ENCODE measurements around the gene PCDH15.

Gene PCDH15

GRCh38 chr10:54800741-54801421 lies at the start of gene PCDH15:
TSS of gene PCDH15 (minus strand) at chr10:54801231. CDS start at chr10:54664262, 136,969 bp downstream.
- ATAC-seq (no peak), DNase-seq (no peak)

- DNase-seq, result no peak
Measured at GRCh38 chr10:54843932-54844331, 42.9 kb upstream of the PCDH15 start.

GRCh38 chr10:54843085-54843646 lies 42.1 kb upstream of the PCDH15 start:
- ATAC-seq, result no peak

More at GRCh38 chr10:54843932-54844331, 42.9 kb upstream of the PCDH15 start:
- ATAC-seq, result no peak

GRCh38 chr10:54837479-54837878 lies 36.4 kb upstream of the PCDH15 start:
- DNase-seq (no peak), ATAC-seq (no peak)

More at GRCh38 chr10:54843085-54843646, 42.1 kb upstream of the PCDH15 start:
- DNase-seq, result no peak

GRCh38 chr10:54833029-54833428 lies 32.0 kb upstream of the PCDH15 start:
- no peak for ATAC-seq
- no peak for DNase-seq

GRCh38 chr10:54826994-54827560 lies 26.0 kb upstream of the PCDH15 start:
- DNase-seq (no peak), ATAC-seq (no peak)

GRCh38 chr10:54815583-54815982 lies 14.6 kb upstream of the PCDH15 start:
- DNase-seq, result no peak

GRCh38 chr10:54808186-54808935 lies 7.3 kb upstream of the PCDH15 start:
- no peak for DNase-seq

More at GRCh38 chr10:54815583-54815982, 14.6 kb upstream of the PCDH15 start:
- no peak for ATAC-seq

GRCh38 chr10:54799506-54799905 lies 1.5 kb downstream of the PCDH15 start:
- ATAC-seq, result no peak
- DNase-seq, result no peak

More at GRCh38 chr10:54808186-54808935, 7.3 kb upstream of the PCDH15 start:
- ATAC-seq, result no peak

GRCh38 chr10:54797636-54798321 lies 3.3 kb downstream of the PCDH15 start:
- DNase-seq, result no peak
- no peak for ATAC-seq

- ATAC-seq, result no peak
Measured at GRCh38 chr10:54796881-54797280, 4.2 kb downstream of the PCDH15 start.

GRCh38 chr10:54776622-54777021 lies 24.4 kb downstream of the PCDH15 start:
- ATAC-seq, result no peak
- DNase-seq, result no peak

More at GRCh38 chr10:54796881-54797280, 4.2 kb downstream of the PCDH15 start:
- DNase-seq, result no peak

- no peak for ATAC-seq
- DNase-seq, result no peak
Measured at GRCh38 chr10:54772468-54773122, 28.4 kb downstream of the PCDH15 start.

- ATAC-seq (no peak), DNase-seq (no peak)
Measured at GRCh38 chr10:54769051-54769450, 32.0 kb downstream of the PCDH15 start.

- no peak for ATAC-seq
Measured at GRCh38 chr10:54758791-54759190, 42.2 kb downstream of the PCDH15 start.

GRCh38 chr10:54749623-54750022 lies 51.4 kb downstream of the PCDH15 start:
- no peak for DNase-seq
- no peak for ATAC-seq

More at GRCh38 chr10:54758791-54759190, 42.2 kb downstream of the PCDH15 start:
- DNase-seq, result no peak

GRCh38 chr10:54745436-54745835 lies 55.6 kb downstream of the PCDH15 start:
- ATAC-seq, result no peak
- DNase-seq, result no peak

GRCh38 chr10:54742416-54742815 lies 58.6 kb downstream of the PCDH15 start:
- ATAC-seq, result no peak
- no peak for DNase-seq

- DNase-seq, result no peak
Measured at GRCh38 chr10:54728511-54728910, 72.5 kb downstream of the PCDH15 start.

GRCh38 chr10:54722075-54722474 lies 79.0 kb downstream of the PCDH15 start:
- ATAC-seq (no peak), DNase-seq (no peak)

More at GRCh38 chr10:54728511-54728910, 72.5 kb downstream of the PCDH15 start:
- ATAC-seq, result no peak

GRCh38 chr10:54710918-54711317 lies 90.1 kb downstream of the PCDH15 start:
- no peak for ATAC-seq
- DNase-seq, result no peak

All from stimulated activated naive CD8-positive, alpha-beta T cell treated with anti-CD3 and anti-CD28 coated beads, Interleukin-15, Interleukin-2, amounts not matched to agents 100 U/mL and 50 U/mL, for 24 hours (primary cell).